ENCODE data around the gene SGPL1.

Gene SGPL1

GRCh38 chr10:70782746-70783680, 32.7 kb upstream of the SGPL1 start:
- Histone ChIP-seq H3K4me2 (ENCODE audit: low read length) (no peak overlapping the region), H3K4me3 (ENCODE audit: low read length) (no peak overlapping the region), H3K27me3 (ENCODE audit: control insufficient read depth, insufficient read depth, low read length) (peaks cover 61% of the 10 kb centered on the region), H3K9ac (ENCODE audit: low read depth, low read length) (no peak overlapping the region), H3K9me3 (replicated peaks; ENCODE audit: low read length) (no peaks in the 10 kb centered on the region), H3K36me3 (ENCODE audit: insufficient read depth, low read length) (no peaks in the 10 kb centered on the region), H3K4me1 (ENCODE audit: control insufficient read depth, insufficient read depth, low read length) (peaks cover 3% of the 10 kb centered on the region)

DNA sequence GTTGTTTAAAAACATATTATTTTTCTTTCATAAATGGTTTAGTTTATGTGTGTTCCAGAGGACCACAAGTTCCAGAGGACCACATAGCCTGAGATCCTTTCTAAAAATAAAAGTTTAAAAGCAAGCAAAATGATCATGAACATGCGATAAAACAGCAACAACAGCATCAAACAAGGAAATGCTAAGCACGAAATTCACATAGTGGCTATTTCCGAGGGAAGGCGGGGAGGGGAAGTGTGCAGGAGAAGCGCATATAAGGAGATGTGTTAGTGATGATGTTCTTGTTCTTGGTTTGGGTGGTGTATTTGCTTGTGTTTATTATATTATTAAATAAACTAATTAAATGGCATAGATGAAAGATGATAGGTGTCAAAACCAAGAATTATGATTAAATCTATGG, 31.7 kb upstream of the SGPL1 start:
- Histone ChIP-seq H3K4me1 (ENCODE audit: control insufficient read depth, insufficient read depth, low read length) (peaks cover 3% of the 10 kb centered on the region), H3K9ac (ENCODE audit: low read depth, low read length) (no peak overlapping the region), H3K4me3 (ENCODE audit: low read length) (no peak overlapping the region), H3K4me2 (ENCODE audit: low read length) (no peak overlapping the region), H3K9me3 (replicated peaks; ENCODE audit: low read length) (no peaks in the 10 kb centered on the region), H3K27me3 (ENCODE audit: control insufficient read depth, insufficient read depth, low read length) (peaks cover 71% of the 10 kb centered on the region), H3K36me3 (ENCODE audit: insufficient read depth, low read length) (no peaks in the 10 kb centered on the region)

- Histone ChIP-seq H3K9ac (ENCODE audit: low read depth, low read length) (no peak overlapping the region), H3K9me3 (replicated peaks; ENCODE audit: low read length) (no peaks in the 10 kb centered on the region), H3K36me3 (ENCODE audit: insufficient read depth, low read length) (no peaks in the 10 kb centered on the region), H3K4me3 (ENCODE audit: low read length) (no peak overlapping the region), H3K27me3 (ENCODE audit: control insufficient read depth, insufficient read depth, low read length) (peaks cover 71% of the 10 kb centered on the region), H3K4me1 (ENCODE audit: control insufficient read depth, insufficient read depth, low read length) (peaks cover 3% of the 10 kb centered on the region), H3K4me2 (ENCODE audit: low read length) (no peak overlapping the region)
Observed at GRCh38 chr10:70784471-70784870, 31.3 kb upstream of the SGPL1 start.

- H3K9me3 ChIP-seq (replicated peaks; ENCODE audit: low read length) = no peaks in the 10 kb centered on the region
- H3K4me3 ChIP-seq (ENCODE audit: low read length) = no peak within 1 kb of the TSS
- H3K4me2 ChIP-seq (ENCODE audit: low read length) = no peak within 1 kb of the TSS
- H3K4me1 ChIP-seq (ENCODE audit: control insufficient read depth, insufficient read depth, low read length) = peaks cover 3% of the 10 kb centered on the region
- no peaks in the 10 kb centered on the region for H3K36me3 ChIP-seq (ENCODE audit: insufficient read depth, low read length)
- H3K9ac ChIP-seq (ENCODE audit: low read depth, low read length) = no peak within 1 kb of the TSS
- peaks cover 68% of the 10 kb centered on the region for H3K27me3 ChIP-seq (ENCODE audit: control insufficient read depth, insufficient read depth, low read length)
Observed at GRCh38 chr10:70785190-70785589, 30.6 kb upstream of the SGPL1 start, which contains the start of gene TBATA. TBATA (minus strand) TSS chr10:70785377; CDS start chr10:70783379, 1,998 bp downstream.

GRCh38 chr10:70786799-70787415, 28.8 kb upstream of the SGPL1 start:
- Histone ChIP-seq H3K36me3 (ENCODE audit: insufficient read depth, low read length) (no peaks in the 10 kb centered on the region), H3K9ac (ENCODE audit: low read depth, low read length) (no peak overlapping the region), H3K4me3 (ENCODE audit: low read length) (no peak overlapping the region), H3K4me2 (ENCODE audit: low read length) (no peak overlapping the region), H3K9me3 (replicated peaks; ENCODE audit: low read length) (no peaks in the 10 kb centered on the region), H3K4me1 (ENCODE audit: control insufficient read depth, insufficient read depth, low read length) (peaks cover 3% of the 10 kb centered on the region), H3K27me3 (ENCODE audit: control insufficient read depth, insufficient read depth, low read length) (peaks cover 68% of the 10 kb centered on the region)

- Histone ChIP-seq H3K36me3 (ENCODE audit: insufficient read depth, low read length) (no peaks in the 10 kb centered on the region), H3K9me3 (replicated peaks; ENCODE audit: low read length) (no peaks in the 10 kb centered on the region), H3K9ac (ENCODE audit: low read depth, low read length) (no peak overlapping the region), H3K4me2 (ENCODE audit: low read length) (no peak overlapping the region), H3K4me3 (ENCODE audit: low read length) (no peak overlapping the region), H3K27me3 (ENCODE audit: control insufficient read depth, insufficient read depth, low read length) (peaks cover 59% of the 10 kb centered on the region), H3K4me1 (ENCODE audit: control insufficient read depth, insufficient read depth, low read length) (peaks cover 2% of the 10 kb centered on the region)
Observed at GRCh38 chr10:70791386-70792039, 24.2 kb upstream of the SGPL1 start.

- H3K9me3 ChIP-seq (replicated peaks; ENCODE audit: low read length) = no peaks in the 10 kb centered on the region
- no peak overlapping the region for H3K9ac ChIP-seq (ENCODE audit: low read depth, low read length)
- peaks cover 58% of the 10 kb centered on the region for H3K27me3 ChIP-seq (ENCODE audit: control insufficient read depth, insufficient read depth, low read length)
- no peaks in the 10 kb centered on the region for H3K4me1 ChIP-seq (ENCODE audit: control insufficient read depth, insufficient read depth, low read length)
- no peak overlapping the region for H3K4me3 ChIP-seq (ENCODE audit: low read length)
- H3K4me2 ChIP-seq (ENCODE audit: low read length) = no peak overlapping the region
- H3K36me3 ChIP-seq (ENCODE audit: insufficient read depth, low read length) = no peaks in the 10 kb centered on the region
Observed at GRCh38 chr10:70795613-70796012, 20.1 kb upstream of the SGPL1 start.

- Histone ChIP-seq H3K9ac (ENCODE audit: low read depth, low read length) (no peak overlapping the region), H3K27me3 (ENCODE audit: control insufficient read depth, insufficient read depth, low read length) (peaks cover 63% of the 10 kb centered on the region), H3K9me3 (replicated peaks; ENCODE audit: low read length) (no peaks in the 10 kb centered on the region), H3K4me3 (ENCODE audit: low read length) (no peak overlapping the region), H3K36me3 (ENCODE audit: insufficient read depth, low read length) (no peaks in the 10 kb centered on the region), H3K4me1 (ENCODE audit: control insufficient read depth, insufficient read depth, low read length) (no peaks in the 10 kb centered on the region), H3K4me2 (ENCODE audit: low read length) (no peak overlapping the region)
Observed at GRCh38 chr10:70797840-70798239, 17.9 kb upstream of the SGPL1 start.

DNA sequence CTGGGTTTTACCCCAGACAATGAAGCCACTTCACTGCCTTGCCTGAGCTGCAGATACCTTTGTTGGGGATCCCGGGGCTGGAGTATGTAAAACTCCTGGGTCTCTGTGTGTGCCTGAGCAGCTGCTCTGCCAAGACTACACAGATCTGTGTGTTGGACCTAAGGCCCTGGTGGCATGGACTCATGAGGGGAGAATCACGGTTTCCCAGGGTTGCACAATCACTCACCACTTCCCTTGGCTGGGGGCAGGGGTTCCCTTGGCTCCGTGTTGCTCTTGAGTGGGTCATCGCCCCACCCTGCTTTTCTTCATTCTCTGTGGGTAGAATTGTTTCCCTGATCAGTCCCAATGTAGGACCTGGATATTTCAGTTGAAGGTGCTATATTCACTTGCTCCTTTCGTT, 16.6 kb upstream of the SGPL1 start:
- no peaks in the 10 kb centered on the region for H3K36me3 ChIP-seq (ENCODE audit: insufficient read depth, low read length)
- H3K9ac ChIP-seq (ENCODE audit: low read depth, low read length) = no peak overlapping the region
- H3K9me3 ChIP-seq (replicated peaks; ENCODE audit: low read length) = no peaks in the 10 kb centered on the region
- no peaks in the 10 kb centered on the region for H3K4me1 ChIP-seq (ENCODE audit: control insufficient read depth, insufficient read depth, low read length)
- H3K27me3 ChIP-seq (ENCODE audit: control insufficient read depth, insufficient read depth, low read length) = peaks cover 51% of the 10 kb centered on the region
- H3K4me2 ChIP-seq (ENCODE audit: low read length) = no peak overlapping the region
- no peak overlapping the region for H3K4me3 ChIP-seq (ENCODE audit: low read length)

- H3K9me3 ChIP-seq (replicated peaks; ENCODE audit: low read length) = no peaks in the 10 kb centered on the region
- H3K9ac ChIP-seq (ENCODE audit: low read depth, low read length) = no peak overlapping the region
- no peak overlapping the region for H3K4me3 ChIP-seq (ENCODE audit: low read length)
- H3K4me2 ChIP-seq (ENCODE audit: low read length) = no peak overlapping the region
- H3K36me3 ChIP-seq (ENCODE audit: insufficient read depth, low read length) = no peaks in the 10 kb centered on the region
- no peaks in the 10 kb centered on the region for H3K4me1 ChIP-seq (ENCODE audit: control insufficient read depth, insufficient read depth, low read length)
- peaks cover 39% of the 10 kb centered on the region for H3K27me3 ChIP-seq (ENCODE audit: control insufficient read depth, insufficient read depth, low read length)
Observed at GRCh38 chr10:70801854-70802253, 13.9 kb upstream of the SGPL1 start.

- no peak overlapping the region for H3K4me3 ChIP-seq (ENCODE audit: low read length)
- no peaks in the 10 kb centered on the region for H3K9me3 ChIP-seq (replicated peaks; ENCODE audit: low read length)
- no peak overlapping the region for H3K4me2 ChIP-seq (ENCODE audit: low read length)
- H3K4me1 ChIP-seq (ENCODE audit: control insufficient read depth, insufficient read depth, low read length) = no peaks in the 10 kb centered on the region
- no peak overlapping the region for H3K9ac ChIP-seq (ENCODE audit: low read depth, low read length)
- peaks cover 38% of the 10 kb centered on the region for H3K27me3 ChIP-seq (ENCODE audit: control insufficient read depth, insufficient read depth, low read length)
- H3K36me3 ChIP-seq (ENCODE audit: insufficient read depth, low read length) = no peaks in the 10 kb centered on the region
Observed at GRCh38 chr10:70803775-70804420, 11.8 kb upstream of the SGPL1 start.
